GM12892 (cell line): Measurements from ENCODE around the gene CRYGN.

ENCODE experiments used
- POLR2A ChIP-seq: IDR thresholded peaks from 2 replicates; pipeline ENCODE4 v1.6.1; 2011; ENCODE audit warnings: low read depth, low read length, control low read depth
- POLR2AphosphoS5 ChIP-seq: IDR thresholded peaks from 2 replicates; pipeline ENCODE4 v1.6.1; 2011; ENCODE audit warnings: low read depth, low read length, control low read depth
- TAF1 ChIP-seq: IDR thresholded peaks from 2 replicates; pipeline ENCODE4 v1.6.1; 2011; ENCODE audit warnings: low read depth, mild to moderate bottlenecking, control low read depth, low read length, borderline replicate concordance

DNA sequence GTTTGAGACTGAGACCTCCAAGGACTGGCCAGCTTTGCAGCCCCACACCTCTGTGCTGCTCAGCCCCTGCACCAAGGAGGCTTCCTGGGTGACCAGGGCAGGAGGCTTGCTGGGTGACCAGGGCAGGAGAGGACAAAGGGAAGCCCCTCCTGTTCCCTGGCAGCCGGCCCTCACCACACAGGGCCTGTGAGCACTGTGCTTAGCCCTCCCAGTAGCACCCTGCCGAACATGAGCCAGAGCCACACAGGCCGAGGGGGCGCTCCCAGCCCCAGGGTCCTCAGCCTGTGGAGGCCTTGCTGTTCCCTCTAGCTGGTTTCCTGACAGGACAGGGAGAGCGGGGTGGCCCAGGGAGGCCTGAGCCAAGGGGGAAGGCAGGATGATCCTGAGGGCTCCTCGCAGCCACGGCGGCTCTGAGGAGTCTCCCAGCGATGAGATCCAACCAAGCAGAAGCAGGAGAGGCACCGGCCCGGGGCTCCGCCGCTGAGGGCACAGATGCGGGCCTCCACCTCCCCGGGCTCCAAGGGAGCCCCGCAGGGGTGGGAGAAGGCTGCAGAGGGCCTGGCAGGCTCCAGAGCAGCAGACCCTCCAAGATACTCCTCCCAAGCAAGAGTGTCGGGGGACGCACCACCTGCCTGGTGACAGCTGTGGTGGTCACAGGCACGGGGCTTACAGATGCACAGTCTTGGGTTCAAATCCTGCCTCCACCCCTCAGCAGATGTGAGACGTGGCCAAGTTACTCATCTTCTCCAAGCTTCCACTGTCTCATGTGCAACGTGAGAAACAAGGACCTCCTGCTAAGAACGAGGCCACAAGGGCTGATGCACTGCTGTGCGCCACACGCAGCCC is 52.6 kb downstream of the CRYGN start:
- TF ChIP-seq POLR2A (no peak), TAF1 (no peak), POLR2AphosphoS5 (no peak)
